ENCODE results near the gene PCNX2.

DNA sequence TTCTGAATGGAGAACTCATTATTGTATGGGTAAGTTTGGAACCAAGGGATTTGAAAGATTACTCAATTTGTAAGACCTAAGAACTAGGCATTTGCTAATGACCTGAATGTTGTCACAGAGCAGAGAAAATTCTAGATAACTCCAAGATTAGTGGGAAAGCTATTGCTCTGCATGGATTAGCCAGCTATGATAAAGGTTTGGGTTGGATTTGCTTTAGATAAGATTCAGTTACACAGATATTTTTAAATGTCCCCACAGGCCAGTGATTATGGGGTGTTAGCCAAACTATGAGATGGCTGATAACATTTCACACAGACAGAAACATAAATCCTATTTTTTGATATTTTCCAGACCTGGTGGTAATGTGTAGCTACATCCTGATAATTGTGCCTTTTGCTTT is 256.9 kb downstream of the PCNX2 start:
- TF ChIP-seq, protein P1, sequence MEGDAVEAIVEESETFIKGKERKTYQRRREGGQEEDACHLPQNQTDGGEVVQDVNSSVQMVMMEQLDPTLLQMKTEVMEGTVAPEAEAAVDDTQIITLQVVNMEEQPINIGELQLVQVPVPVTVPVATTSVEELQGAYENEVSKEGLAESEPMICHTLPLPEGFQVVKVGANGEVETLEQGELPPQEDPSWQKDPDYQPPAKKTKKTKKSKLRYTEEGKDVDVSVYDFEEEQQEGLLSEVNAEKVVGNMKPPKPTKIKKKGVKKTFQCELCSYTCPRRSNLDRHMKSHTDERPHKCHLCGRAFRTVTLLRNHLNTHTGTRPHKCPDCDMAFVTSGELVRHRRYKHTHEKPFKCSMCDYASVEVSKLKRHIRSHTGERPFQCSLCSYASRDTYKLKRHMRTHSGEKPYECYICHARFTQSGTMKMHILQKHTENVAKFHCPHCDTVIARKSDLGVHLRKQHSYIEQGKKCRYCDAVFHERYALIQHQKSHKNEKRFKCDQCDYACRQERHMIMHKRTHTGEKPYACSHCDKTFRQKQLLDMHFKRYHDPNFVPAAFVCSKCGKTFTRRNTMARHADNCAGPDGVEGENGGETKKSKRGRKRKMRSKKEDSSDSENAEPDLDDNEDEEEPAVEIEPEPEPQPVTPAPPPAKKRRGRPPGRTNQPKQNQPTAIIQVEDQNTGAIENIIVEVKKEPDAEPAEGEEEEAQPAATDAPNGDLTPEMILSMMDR (IDR thresholded peaks at IDR 0.05) = no peak
- no peak for TF ChIP-seq POLR2AphosphoS5 (IDR thresholded peaks at IDR 0.05)
